Activated T-cell treated with anti-CD3 and anti-CD28 coated beads, Interleukin-2, amount 50 U/mL, for 72 hours (primary cell): ENCODE data around the gene PCSK6. TPM values are rescaled to one million over a fixed set of nuclear protein-coding genes. Genes with fewer than 3 reads are reported as not detected.

Source experiments
- ATAC-seq, 2 donors: fragments of 150-1000 bp; cut with Tn5 transposase; replicated peaks in 1 of 2; 2 replicates each; pipeline ENCODE4 v1.10.0; 2021; ENCODE audit warnings: moderate library complexity in 2 of 2, mild to moderate bottlenecking in 1 of 2
- DNase-seq, 2 donors: peaks; one replicate each; pipeline ENCODE4 v3.0.0; 2021 to 2022; ENCODE audit warnings: mixed read lengths in 1 of 2
- H3K27ac Mint-ChIP-seq: one replicate; pipeline ENCODE4 v1.8.0; 2022; ENCODE audit warnings: mild to moderate bottlenecking, moderate library complexity, mixed read lengths
- H3K27me3 Mint-ChIP-seq: one replicate; pipeline ENCODE4 v1.8.0; 2022; ENCODE audit warnings: low read depth, mixed read lengths
- H3K36me3 Mint-ChIP-seq, 2 donors: one replicate each; pipeline ENCODE4 v1.8.0; 2022; ENCODE audit warnings: mixed read lengths in 2 of 2, mild to moderate bottlenecking in 1 of 2; ENCODE audit not compliant: insufficient read depth in 2 of 2
- H3K4me1 Mint-ChIP-seq: one replicate; pipeline ENCODE4 v1.8.0; 2022; ENCODE audit warnings: low read depth, mixed read lengths
- H3K4me3 Mint-ChIP-seq, 2 donors: one replicate each; pipeline ENCODE4 v1.8.0; 2022; ENCODE audit warnings: mild to moderate bottlenecking in 2 of 2, mixed read lengths in 2 of 2, moderate library complexity in 2 of 2
- H3K9me3 Mint-ChIP-seq, 2 donors: one replicate each; pipeline ENCODE4 v1.8.0; 2022; ENCODE audit warnings: mixed read lengths in 2 of 2
- total RNA-seq, 2 donors: library from RNA; stranded (reverse); gene quantifications; one replicate each; pipeline ENCODE4 v1.2.3, GENCODE V29; 2022

The PCSK6 gene
- total RNA-seq, 2 donors from 2014 or later: 0.51 to 2.3 TPM

DNA sequence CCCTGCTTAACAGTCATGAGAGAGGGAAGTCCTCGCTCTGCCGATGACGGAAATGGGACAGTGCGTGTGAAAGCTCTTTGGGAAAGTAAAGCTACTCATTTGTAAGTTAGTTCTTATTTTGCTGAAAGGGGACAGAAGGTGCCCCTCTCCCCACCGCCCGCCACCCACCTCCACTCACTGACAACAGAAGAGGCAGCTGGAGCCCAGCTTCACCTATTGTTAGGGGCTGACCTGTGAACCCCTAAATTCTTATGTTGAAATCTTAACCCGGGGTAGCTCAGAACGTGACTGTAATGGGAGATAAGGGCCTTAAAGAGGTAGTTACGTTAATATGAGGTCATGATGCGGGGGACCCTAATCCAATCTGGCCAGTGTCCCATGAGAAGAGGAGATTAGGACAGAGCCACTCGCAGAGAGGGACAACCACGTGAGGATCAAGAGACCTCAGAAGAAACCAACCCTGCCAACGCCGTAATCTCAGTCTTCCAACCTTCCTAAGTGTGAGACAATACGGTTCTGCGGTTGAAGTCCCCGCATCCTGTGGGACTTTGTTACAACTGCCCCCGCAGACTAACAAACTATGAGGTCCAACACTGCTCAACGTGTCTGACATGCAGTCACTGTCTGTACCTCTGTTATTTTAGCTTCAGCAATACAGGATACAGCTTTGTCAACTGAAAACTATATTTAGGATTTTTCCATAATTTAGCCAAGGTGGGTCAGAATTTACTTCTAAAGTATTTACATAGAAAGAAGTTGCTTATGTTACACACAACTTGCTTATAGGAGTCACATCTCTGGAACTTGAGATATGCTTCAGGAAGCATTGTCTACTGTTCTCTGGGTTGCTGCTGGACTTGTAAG is 51.7 kb downstream of the PCSK6 start:
- Mint-ChIP-seq H3K4me3 (no peak overlapping the region), H3K4me1 (peaks cover 6% of the 10 kb centered on the region), H3K9me3 (no peaks in the 10 kb centered on the region), H3K36me3 (no peaks in the 10 kb centered on the region), H3K27ac (no peak overlapping the region), H3K27me3 (peaks cover 7% of the 10 kb centered on the region)
- DNase-seq: no peak
- no peak for ATAC-seq

DNA sequence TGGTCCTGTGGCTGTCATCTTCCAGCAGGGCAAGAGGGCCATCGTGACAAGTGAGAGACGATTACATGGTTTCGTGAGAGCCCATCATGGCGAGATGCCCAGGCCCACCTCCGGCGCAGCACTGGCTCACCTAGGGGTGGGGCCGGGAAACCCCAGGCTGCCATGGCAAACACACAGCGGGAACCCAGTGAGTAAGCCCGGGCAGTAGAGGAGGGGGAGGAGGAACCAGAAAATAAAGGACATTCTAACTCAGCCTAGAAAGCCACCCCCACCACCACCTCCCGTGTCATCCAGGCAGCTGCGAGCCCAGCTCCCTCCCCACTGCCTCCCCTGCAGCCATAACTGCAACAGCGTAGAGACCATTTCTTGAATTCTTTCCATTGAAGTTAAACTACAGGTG is 52.3 kb downstream of the PCSK6 start:
- Mint-ChIP-seq H3K36me3 (no peaks in the 10 kb centered on the region), H3K4me1 (peaks cover 6% of the 10 kb centered on the region), H3K27me3 (peaks cover 5% of the 10 kb centered on the region), H3K9me3 (no peaks in the 10 kb centered on the region), H3K4me3 (no peak overlapping the region), H3K27ac (no peak overlapping the region)
- no peak for DNase-seq
- ATAC-seq: no peak

- Mint-ChIP-seq H3K4me3 (no peak overlapping the region), H3K27me3 (peaks cover 5% of the 10 kb centered on the region), H3K36me3 (no peaks in the 10 kb centered on the region), H3K27ac (no peak overlapping the region), H3K4me1 (peaks cover 4% of the 10 kb centered on the region), H3K9me3 (no peaks in the 10 kb centered on the region)
- DNase-seq (no peak), ATAC-seq (no peak)
Measured at GRCh38 chr15:101436526-101436925, 53.0 kb downstream of the PCSK6 start.

GRCh38 chr15:101435761-101436160 is 53.7 kb downstream of the PCSK6 start:
- Mint-ChIP-seq H3K4me1 (no peaks in the 10 kb centered on the region), H3K27ac (no peak overlapping the region), H3K4me3 (no peak overlapping the region), H3K36me3 (no peaks in the 10 kb centered on the region), H3K27me3 (peaks cover 5% of the 10 kb centered on the region), H3K9me3 (no peaks in the 10 kb centered on the region)
- ATAC-seq (no peak), DNase-seq (no peak)

GRCh38 chr15:101434032-101434920 is 55.2 kb downstream of the PCSK6 start:
- no peaks in the 10 kb centered on the region for H3K36me3 Mint-ChIP-seq
- ATAC-seq (no peak), DNase-seq (no peak)
- no peaks in the 10 kb centered on the region for H3K4me1 Mint-ChIP-seq
- no peak overlapping the region for H3K4me3 Mint-ChIP-seq
- no peaks in the 10 kb centered on the region for H3K27me3 Mint-ChIP-seq
- H3K27ac Mint-ChIP-seq: no peak overlapping the region
- H3K9me3 Mint-ChIP-seq: no peaks in the 10 kb centered on the region

DNA sequence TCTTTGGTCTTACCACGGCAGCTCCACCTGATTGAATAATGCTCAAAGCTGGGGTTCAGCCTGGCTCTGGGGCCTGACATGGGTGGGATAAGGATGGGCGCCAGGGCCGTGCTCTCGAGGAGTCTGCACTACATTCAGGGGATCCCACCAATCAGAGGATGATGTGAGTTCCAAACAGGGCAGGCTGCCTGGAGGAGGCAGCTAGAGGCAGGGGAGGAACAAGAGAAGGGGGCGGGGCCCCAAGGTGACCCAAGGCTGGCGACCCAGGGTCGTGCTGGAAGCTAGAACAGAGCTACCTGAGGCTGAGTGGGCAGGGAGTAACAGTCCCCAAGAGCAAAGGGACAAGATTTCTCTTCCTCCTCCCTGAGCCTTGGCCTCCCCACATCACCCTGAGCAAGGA is 56.1 kb downstream of the PCSK6 start:
- H3K27ac Mint-ChIP-seq: no peak overlapping the region
- H3K27me3 Mint-ChIP-seq: no peaks in the 10 kb centered on the region
- H3K4me1 Mint-ChIP-seq: no peaks in the 10 kb centered on the region
- no peak for DNase-seq
- no peak overlapping the region for H3K4me3 Mint-ChIP-seq
- H3K36me3 Mint-ChIP-seq: no peaks in the 10 kb centered on the region
- no peaks in the 10 kb centered on the region for H3K9me3 Mint-ChIP-seq
- no peak for ATAC-seq

DNA sequence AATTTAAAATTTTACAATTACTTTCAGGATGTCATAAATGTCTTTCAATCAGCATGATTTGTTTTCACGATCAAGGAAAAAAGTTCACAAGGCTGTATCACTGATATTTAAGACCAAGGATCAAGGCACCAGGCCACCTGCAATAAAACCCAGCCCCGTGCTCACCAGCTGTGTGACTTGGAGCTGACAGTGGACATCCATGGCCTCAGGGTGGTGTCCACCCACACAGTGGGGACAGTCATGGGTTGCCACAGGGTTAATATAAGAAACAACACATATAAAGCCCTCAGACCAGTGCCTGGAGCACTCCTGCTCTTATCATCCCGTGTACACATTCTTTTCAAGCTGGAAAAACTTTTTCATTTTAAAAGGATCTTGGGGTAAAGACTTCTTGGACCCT is 56.5 kb downstream of the PCSK6 start:
- no peaks in the 10 kb centered on the region for H3K9me3 Mint-ChIP-seq

GRCh38 chr15:101431748-101432147 is 57.8 kb downstream of the PCSK6 start:
- DNase-seq (no peak), ATAC-seq (no peak)
- H3K9me3 Mint-ChIP-seq: no peaks in the 10 kb centered on the region
- H3K4me3 Mint-ChIP-seq: no peak overlapping the region
- H3K4me1 Mint-ChIP-seq: no peaks in the 10 kb centered on the region
- no peaks in the 10 kb centered on the region for H3K36me3 Mint-ChIP-seq
- H3K27me3 Mint-ChIP-seq: no peaks in the 10 kb centered on the region
- H3K27ac Mint-ChIP-seq: no peak overlapping the region

More for the DNA sequence above, 56.5 kb downstream of the PCSK6 start:
- no peak for DNase-seq
- H3K4me3 Mint-ChIP-seq: no peak overlapping the region
- no peak overlapping the region for H3K27ac Mint-ChIP-seq
- no peaks in the 10 kb centered on the region for H3K27me3 Mint-ChIP-seq
- H3K36me3 Mint-ChIP-seq: no peaks in the 10 kb centered on the region
- H3K4me1 Mint-ChIP-seq: no peaks in the 10 kb centered on the region
- ATAC-seq: no peak

DNA sequence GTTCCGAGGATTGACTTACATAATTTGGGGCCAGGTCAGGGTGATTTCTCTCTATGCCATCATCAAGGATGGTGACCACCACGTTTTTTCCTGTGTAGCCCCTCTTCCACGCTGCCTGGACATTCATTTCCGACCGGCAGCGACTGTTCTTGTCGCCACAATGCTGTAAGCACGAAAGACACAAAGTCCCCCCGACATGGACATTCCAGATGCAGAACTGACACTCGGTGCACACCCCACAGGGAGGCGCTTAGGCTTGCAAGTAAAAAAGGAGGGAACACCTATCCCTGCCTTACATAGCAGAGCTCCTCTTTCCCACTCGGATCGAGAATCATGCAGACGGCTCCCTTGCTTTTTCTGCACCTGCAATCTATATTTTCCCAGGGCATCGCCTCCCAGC is 58.2 kb downstream of the PCSK6 start:
- H3K4me1 Mint-ChIP-seq: no peaks in the 10 kb centered on the region
- no peak overlapping the region for H3K4me3 Mint-ChIP-seq
- H3K9me3 Mint-ChIP-seq: no peaks in the 10 kb centered on the region
- H3K27ac Mint-ChIP-seq: no peak overlapping the region
- H3K36me3 Mint-ChIP-seq: no peaks in the 10 kb centered on the region
- no peak for ATAC-seq
- no peaks in the 10 kb centered on the region for H3K27me3 Mint-ChIP-seq
- DNase-seq: no peak

DNA sequence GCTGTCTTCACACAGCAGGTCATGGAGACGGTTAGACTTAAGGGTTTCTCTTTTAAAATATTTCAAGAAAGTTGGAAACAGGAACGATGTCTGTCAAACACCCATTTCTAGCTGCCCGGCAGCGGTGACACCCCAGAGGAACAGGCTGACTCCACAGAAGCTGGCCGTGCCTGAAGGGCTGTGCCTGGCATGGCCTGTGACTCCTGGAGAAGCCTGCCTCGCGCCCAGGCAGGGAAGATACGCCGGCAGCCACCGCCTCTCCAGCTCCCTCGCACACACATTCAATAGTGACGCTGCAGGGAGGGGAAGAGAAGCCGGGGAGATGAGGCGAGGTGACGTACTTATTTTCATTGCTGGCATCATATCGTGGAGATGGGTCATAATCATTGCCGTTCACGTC is 59.9 kb downstream of the PCSK6 start:
- no peaks in the 10 kb centered on the region for H3K9me3 Mint-ChIP-seq
- H3K27me3 Mint-ChIP-seq: no peaks in the 10 kb centered on the region
- no peak overlapping the region for H3K4me3 Mint-ChIP-seq
- H3K27ac Mint-ChIP-seq: no peak overlapping the region
- H3K36me3 Mint-ChIP-seq: no peaks in the 10 kb centered on the region
- ATAC-seq (no peak), DNase-seq (no peak)
- no peaks in the 10 kb centered on the region for H3K4me1 Mint-ChIP-seq

DNA sequence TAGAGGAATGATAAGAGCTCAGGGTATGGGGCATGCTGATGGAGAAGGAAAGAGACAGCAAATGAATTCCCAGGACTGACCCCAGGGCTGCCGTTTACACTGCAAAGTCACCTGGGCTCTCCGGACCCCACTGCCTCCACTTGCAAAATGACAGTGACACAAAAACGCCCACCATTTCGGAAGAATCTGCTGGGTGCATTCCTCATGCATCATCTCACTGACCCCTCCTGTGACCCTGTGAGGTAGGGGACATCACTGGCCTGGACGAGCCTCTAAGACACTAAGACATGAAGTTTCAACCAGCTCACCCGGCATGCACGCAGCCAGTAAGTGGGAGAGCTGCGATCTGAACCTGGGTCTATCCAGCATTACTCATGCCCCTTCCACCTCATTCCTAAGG is 60.3 kb downstream of the PCSK6 start:
- Mint-ChIP-seq H3K9me3 (no peaks in the 10 kb centered on the region), H3K36me3 (no peaks in the 10 kb centered on the region)
- ATAC-seq: no peak

GRCh38 chr15:101428758-101429157 is 60.7 kb downstream of the PCSK6 start:
- Mint-ChIP-seq H3K27ac (no peak overlapping the region), H3K4me3 (no peak overlapping the region), H3K27me3 (no peaks in the 10 kb centered on the region), H3K4me1 (no peaks in the 10 kb centered on the region), H3K9me3 (no peaks in the 10 kb centered on the region), H3K36me3 (no peaks in the 10 kb centered on the region)
- DNase-seq: no peak
- no peak for ATAC-seq

More for the DNA sequence above, 60.3 kb downstream of the PCSK6 start:
- Mint-ChIP-seq H3K4me3 (no peak overlapping the region), H3K27ac (no peak overlapping the region), H3K27me3 (no peaks in the 10 kb centered on the region), H3K4me1 (no peaks in the 10 kb centered on the region)
- no peak for DNase-seq

DNA sequence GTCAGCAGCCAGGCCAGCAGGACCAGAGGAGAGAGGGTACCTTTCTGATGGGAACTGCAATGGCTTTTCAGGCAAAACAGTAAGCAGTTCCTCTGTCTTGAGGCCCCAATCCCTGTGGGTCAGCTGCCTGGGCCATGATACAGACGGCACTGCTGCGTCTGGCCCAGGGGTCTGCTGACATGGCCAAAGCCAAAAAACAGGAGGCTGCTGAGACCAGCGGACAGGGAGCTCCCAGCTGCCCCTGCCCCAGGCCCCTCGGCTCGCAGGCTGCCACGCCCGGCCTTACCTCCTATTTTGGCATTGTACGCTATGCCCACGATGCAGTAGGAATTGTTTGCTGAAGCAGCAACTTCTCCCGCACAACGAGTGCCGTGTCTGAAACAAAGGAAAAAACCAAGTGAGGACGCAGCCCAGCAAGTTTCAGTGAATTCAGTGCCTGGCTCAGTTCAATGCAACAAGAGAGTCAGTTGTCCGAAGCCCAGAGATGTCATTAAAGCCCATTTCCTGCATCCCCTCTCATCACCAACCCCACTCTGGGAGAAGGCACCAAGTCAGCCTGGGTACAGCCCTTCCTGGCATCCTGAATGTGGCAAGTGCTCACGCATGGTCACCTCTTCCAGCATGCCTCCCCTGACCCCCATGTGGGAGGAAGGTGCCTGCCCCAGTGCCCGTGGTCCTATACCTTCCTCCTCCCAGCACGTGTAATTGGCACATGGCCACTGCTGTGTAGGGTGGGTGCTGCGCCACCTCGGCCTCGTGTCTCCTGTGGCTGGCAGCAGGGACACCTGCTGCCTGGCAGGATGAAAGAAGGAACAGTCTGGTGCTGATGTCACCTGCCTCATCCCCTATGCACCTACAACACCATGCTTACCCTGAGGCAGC is 61.7 kb downstream of the PCSK6 start:
- no peaks in the 10 kb centered on the region for H3K27me3 Mint-ChIP-seq
- no peak overlapping the region for H3K27ac Mint-ChIP-seq
- DNase-seq: no peak
- H3K4me3 Mint-ChIP-seq: no peak overlapping the region
- no peaks in the 10 kb centered on the region for H3K4me1 Mint-ChIP-seq
- H3K36me3 Mint-ChIP-seq: no peaks in the 10 kb centered on the region
- no peak for ATAC-seq
- no peaks in the 10 kb centered on the region for H3K9me3 Mint-ChIP-seq
